ENCODE data around the gene FKBP4. TPM values are rescaled to one million over a fixed set of nuclear protein-coding genes. Genes with fewer than 3 reads are reported as not detected.
A peak's percentile ranks its signal among the peaks of the same experiment; 100 is the strongest.

Gene FKBP4
- total and polyA plus RNA-seq, 2 of the 13 experiments (the other 11 are each of a cell fraction or from before 2014, with no cell fraction given) = 25.7 to 66.1 TPM

- TF ChIP-seq ZXDC (CRISPR knock-in tag; IDR thresholded peaks at IDR 0.05) = no peak
- no peak; the same call in 1 of the 2 replicates for TF ChIP-seq ZMYM4 (CRISPR knock-in tag; IDR thresholded peaks at IDR 0.05)
- TF ChIP-seq ZNF251 (CRISPR knock-in tag; IDR thresholded peaks at IDR 0.05) = no peak
- no peak for TF ChIP-seq MEF2D (CRISPR knock-in tag; IDR thresholded peaks at IDR 0.05)
- TF ChIP-seq ZGPAT (CRISPR knock-in tag; IDR thresholded peaks at IDR 0.05) = peak; percentile 41; the same call in 1 of the 2 replicates
- no peak for TF ChIP-seq FOXC1 (CRISPR knock-in tag; IDR thresholded peaks at IDR 0.05; ENCODE audit: borderline replicate concordance)
- TF ChIP-seq ZNF224 (CRISPR knock-in tag; IDR thresholded peaks at IDR 0.05) = no peak
- no peak for TF ChIP-seq NCOA2 (CRISPR knock-in tag; IDR thresholded peaks at IDR 0.05)
- no peak for TF ChIP-seq SIN3B (IDR thresholded peaks at IDR 0.05; ENCODE audit: low read length)
- TF ChIP-seq ZNF512 (CRISPR knock-in tag; IDR thresholded peaks at IDR 0.05) = no peak
- no peak for TF ChIP-seq E2F1 (CRISPR knock-in tag; IDR thresholded peaks at IDR 0.05)
- no peak for TF ChIP-seq KDM1A (CRISPR knock-in tag; IDR thresholded peaks at IDR 0.05)
- TF ChIP-seq SRY (CRISPR knock-in tag; IDR thresholded peaks at IDR 0.05) = 0 out of 2 replicates have a peak, but pooled peaks have one; percentile 31
- TF ChIP-seq ZFP36 (IDR thresholded peaks at IDR 0.05; ENCODE audit: borderline replicate concordance, low read depth, low read length, partially characterized antibody) = no peak
- TF ChIP-seq MXI1 (IDR thresholded peaks at IDR 0.05; ENCODE audit: borderline replicate concordance, low read depth, low read length) = no peak; the same call in 2 of the 3 replicates
- no peak for TF ChIP-seq ATAD3A (CRISPR knock-in tag; IDR thresholded peaks at IDR 0.05)
- TF ChIP-seq NAIF1 (CRISPR knock-in tag; IDR thresholded peaks at IDR 0.05; ENCODE audit: borderline replicate concordance) = no peak
- no peak for TF ChIP-seq ATF2 (CRISPR knock-in tag; IDR thresholded peaks at IDR 0.05)
- no peak for TF ChIP-seq ZFP36L2 (CRISPR knock-in tag; IDR thresholded peaks at IDR 0.05)
- no peak for TF ChIP-seq NPAS2 (CRISPR knock-in tag; IDR thresholded peaks at IDR 0.05; ENCODE audit: borderline replicate concordance)
These were observed 769 bp downstream of the FKBP4 start (continued) for GRCh38 chr12:2795291-2796186.

Data from HepG2 (cell line).